LNCAP (cell line): ENCODE data around the gene PPP1R14C.

Experiments
- TF ChIP-seq, protein P1 (sequence below): fragments of 450-650 bp; IDR thresholded peaks from 2 replicates; pipeline ENCODE4 v1.5.1; 2017; ENCODE audit warnings: mild to moderate bottlenecking

The PPP1R14C gene

DNA sequence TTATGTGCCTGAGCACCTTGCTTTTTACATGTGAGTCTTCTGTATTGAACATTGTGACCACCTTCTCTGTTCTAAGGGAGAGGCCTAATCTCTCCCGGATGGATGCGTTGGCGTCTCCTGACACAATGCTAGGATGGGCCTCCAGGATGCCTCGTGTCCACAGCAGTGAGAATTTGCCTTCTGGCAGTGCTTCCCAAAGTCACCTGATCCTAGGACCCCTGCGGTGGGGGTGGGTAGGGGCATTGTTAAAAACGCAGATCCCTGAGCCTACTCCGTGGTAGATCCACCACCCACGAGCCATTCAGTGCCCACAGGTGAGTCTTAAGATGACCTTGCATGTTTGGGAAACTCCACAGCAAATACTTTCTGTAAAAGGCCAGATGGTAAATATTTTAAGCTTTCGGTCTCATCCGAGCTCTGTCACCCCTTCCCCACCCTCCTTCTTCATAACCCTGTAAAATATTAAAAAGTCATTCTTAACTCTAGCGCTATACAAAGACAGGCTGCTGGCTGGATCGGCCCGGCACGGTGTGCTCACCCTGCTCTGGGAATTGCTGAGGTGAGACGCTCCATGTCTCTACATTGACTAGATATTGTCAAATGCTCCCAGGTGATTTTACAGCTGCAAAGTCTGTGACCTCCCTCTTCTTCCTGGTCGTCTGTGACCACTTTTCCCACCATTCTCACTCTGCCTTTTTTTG, 119.3 kb downstream of the PPP1R14C start:
- TF ChIP-seq, protein P1, sequence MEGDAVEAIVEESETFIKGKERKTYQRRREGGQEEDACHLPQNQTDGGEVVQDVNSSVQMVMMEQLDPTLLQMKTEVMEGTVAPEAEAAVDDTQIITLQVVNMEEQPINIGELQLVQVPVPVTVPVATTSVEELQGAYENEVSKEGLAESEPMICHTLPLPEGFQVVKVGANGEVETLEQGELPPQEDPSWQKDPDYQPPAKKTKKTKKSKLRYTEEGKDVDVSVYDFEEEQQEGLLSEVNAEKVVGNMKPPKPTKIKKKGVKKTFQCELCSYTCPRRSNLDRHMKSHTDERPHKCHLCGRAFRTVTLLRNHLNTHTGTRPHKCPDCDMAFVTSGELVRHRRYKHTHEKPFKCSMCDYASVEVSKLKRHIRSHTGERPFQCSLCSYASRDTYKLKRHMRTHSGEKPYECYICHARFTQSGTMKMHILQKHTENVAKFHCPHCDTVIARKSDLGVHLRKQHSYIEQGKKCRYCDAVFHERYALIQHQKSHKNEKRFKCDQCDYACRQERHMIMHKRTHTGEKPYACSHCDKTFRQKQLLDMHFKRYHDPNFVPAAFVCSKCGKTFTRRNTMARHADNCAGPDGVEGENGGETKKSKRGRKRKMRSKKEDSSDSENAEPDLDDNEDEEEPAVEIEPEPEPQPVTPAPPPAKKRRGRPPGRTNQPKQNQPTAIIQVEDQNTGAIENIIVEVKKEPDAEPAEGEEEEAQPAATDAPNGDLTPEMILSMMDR: no peak

DNA sequence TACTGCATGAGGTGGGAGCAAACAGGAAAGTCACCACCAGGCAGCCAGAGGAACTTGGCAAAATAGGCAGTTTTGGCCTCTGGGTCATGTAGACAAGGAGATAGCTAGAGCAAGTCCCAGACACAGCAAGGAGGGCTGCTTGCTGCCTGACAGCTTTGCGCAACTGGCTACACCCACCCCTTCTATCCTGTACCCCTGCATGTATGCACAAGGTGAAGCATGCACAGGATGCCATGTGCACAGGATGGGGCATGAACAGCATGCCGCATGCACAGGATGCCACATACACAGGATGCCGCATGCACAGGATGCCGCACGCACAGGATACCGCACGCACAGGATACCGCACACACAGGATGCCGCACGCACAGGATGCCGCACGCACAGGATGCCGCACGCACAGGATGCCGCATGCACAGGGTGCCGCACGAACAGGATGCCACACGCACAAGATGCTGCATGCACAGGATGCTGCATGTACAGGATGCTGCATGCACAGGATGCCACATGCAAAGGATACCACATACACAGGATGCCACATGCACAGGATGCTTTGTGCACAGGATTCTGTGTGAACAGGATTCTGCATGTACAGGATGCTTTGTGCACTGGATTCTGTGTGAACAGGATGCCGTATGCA, 121.0 kb downstream of the PPP1R14C start:
- TF ChIP-seq, protein P1: no peak

DNA sequence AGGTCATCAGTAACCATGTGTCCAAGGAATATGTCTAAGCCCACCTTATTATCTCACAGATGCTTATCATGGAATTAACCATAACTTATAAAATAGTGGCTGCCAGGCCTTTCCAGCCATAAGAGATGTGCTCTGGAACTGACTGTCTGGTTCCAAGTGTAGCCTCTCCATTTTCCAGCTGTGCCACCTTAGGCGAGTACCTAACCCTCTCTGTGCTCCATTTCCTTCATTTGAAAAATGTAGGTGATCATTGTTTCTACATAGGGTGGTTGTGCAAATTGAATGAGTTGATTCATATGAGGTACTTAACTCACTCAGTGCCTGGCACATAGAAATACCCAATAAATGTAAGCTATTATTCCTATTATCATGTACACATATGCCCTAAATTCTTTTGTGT, 123.5 kb downstream of the PPP1R14C start:
- TF ChIP-seq, protein P1: no peak

DNA sequence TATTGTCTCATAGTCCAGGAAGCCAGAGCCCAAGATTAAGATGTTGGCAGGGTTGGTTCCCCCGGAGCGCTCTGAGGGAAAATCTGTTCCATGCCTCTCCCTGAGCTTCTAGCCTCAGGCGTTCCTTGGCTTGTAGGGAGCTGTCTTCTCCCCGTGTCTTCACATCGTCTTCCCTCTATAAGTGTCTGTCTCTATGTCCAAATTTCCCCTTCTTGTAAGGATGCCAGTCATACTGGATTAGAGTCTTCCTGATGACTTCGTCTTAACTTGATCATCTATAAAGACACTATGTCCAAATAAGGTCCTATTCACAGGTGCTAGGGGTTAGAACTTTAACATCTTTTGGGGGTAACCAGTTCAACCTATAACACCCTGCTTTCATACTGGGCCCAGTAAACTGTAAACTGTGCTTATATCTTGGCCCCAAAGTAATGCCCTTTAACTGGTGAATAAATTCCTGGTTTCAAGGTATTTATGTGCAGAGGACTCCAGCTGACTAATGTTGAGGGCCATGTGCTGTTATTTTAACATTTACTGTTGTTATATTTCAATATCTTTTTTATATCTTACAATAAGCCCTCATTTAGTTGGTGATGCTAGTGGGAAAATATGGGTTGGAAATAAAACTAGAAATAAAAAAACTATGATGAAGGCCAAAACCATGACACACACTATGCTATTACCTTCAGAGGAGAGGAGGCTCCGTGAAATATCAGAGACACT, 124.3 kb downstream of the PPP1R14C start:
- TF ChIP-seq, protein P1: no peak

DNA sequence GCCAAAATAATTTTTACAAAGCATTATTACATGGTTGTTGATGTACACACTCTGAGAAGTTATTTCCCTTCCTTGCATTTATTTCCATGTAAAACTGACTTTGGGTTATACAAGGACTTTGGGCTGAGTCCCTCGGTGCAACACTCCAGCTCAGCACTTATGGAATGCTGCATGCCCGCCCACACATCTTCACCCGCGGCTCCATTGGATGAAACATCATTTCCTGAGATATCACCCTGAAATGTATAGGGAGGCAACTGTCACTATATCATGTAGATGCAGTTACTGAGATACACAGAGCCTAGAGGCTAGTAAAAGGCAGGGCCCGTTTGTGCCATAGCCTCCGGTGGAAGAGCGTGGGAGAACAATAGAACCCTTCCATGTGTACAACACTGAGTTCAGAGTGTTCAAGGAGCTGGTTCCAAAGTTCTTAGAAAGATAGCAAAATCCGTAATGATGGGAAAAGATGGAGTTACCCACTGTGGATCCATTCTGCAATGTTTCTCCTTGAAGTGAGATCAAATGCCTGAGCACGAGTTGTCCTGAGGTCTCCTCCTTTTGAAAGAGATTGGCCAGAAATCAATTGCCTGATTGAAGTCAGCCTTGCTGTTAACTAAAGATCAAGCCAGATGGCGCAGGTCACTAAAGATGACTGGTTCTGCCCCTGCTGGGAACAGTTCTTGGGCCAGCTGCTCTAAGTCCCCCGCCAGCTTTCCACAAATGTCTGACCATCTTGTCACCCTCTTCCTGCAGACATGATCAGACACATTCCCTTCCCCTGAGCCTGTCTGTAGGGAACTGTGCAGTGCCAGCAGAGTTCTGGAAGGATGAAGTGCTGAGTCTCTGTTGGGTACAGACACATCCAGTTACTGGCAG, 125.1 kb downstream of the PPP1R14C start:
- TF ChIP-seq, protein P1: no peak

DNA sequence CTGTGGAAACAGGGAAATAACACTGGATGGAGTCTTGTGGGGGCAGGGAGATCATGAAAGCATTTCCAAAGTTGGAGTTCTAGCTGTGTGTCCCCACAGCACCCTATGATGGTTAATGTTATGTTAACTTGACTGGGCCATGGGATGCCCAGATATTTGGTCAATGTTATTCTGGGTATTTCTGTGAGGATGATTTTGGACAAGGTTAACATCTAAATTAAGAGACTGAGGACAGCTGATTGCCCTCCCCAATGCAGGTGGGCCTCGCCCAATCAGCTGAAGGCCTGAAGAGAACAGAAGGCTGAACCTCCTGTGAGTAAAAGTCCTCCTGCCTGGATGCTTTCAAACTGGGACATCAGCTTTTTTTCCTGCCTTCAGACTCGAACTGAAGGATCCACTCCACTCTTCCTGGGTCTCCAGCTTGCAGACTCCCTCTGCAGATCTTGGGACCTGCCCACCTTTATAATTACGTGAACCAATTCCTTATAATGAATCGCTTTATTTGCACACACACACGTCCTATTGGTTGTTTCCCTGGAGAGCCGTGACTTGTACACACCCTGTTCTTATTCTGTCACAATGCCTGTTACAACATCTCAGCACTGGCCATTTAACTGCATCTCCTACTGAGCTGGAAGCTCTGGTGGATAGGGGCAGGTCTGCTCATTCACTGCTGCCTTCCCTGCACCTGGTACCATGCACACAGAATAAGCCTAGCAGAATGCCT, 126.4 kb downstream of the PPP1R14C start:
- TF ChIP-seq, protein P1: no peak
